Right lung (tissue), 5 donors: Measurements from ENCODE around the gene STX4. TPM values are rescaled to one million over a fixed set of nuclear protein-coding genes. Genes with fewer than 3 reads are reported as not detected.

Source experiments
- DNase-seq, 2 donors: peaks; one replicate each; pipeline ENCODE4 v3.0.0-alpha.2; 2013
- polyA plus RNA-seq, 5 donors: library from polyadenylated mRNA; unstranded; fragments of 120-200 nt; gene quantifications; one replicate each; pipeline versions ENCODE4 v1.2.1 to v1.2.3, GENCODE V29; 2013; ENCODE audit warnings: inconsistent platforms in 1 of 5, low replicate concordance in 1 of 5; ENCODE audit not compliant: insufficient read length in 5 of 5, insufficient read depth in 1 of 5

Gene STX4
- polyA plus RNA-seq, 5 donors = 33.7 to 48.4 (median 40.5) TPM

DNA sequence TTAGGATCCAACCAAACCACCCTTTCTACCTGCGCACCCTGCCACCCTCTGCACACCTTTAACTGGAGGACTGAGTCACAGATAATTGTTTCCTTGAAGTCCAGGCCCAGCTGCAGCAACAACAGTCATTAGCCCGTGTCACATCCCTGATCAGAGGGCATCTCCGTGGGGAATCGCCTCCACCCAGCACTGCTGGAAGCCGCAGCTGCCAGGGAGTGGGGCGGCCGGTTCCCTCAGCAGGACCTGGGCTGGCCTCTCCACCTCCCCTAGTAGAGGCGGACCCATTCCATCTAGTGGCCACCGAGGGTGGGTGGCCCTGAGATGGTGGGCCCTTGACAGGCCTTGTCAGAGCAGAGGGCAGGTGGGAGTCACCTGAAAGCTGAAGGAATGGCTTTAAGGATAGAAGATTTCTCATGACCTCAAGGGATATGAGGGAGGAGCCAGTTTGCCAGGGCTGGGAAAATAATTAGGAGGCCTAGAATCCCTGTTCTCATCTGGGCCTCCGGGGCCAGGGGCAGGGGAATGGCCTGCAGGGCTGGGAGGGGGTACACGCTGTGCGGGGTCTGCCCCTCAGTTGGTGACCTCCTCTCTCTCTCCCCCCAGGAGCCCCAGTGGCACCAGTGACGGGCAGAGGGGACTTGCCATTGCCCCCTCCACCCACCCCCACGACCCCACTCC is 49.1 kb downstream of the STX4 start:
- no peak for DNase-seq

- DNase-seq = no peak
Measured at GRCh38 chr16:31083081-31083480, 49.7 kb downstream of the STX4 start.

DNA sequence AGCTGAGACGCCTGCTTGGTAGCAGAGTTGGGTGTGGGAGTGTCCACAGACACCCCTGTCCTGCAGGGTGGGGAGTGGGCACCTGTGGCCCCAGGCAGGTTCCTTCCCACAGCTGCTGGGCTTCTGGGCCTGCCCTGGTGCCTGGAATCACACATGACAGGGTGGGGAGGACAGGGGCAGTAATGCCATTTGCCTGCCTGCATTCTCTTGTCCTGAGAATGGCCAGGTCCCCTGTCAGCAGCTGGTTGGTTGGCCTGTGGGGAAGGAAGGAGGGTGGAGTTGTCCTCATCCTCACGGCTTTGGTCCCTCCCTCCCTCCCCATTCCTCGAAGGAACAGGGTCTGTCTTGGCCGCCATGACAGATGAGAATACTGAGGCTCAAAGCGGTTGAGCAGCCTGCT is 50.2 kb downstream of the STX4 start:
- no peak for DNase-seq

DNA sequence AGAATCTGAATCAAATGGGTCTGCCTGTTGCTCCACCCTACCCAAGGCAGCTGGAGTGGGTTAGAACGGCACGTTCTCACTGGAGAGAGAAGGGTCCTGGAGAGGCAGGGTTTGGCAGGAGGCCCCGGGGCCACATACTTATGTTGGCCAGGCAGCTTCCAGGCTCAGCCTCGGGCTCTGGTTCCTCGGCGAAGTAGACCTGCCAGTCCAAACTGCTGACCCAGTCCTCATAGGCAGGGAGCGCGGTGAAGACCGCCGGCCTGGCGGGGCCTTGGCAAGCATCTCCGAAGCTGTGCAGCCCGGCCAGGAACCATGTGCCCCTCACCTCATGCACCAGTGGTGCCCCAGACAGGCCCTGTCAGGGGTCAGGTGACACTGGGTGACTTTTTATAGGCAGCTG is 50.6 kb downstream of the STX4 start:
- no peak for DNase-seq

DNA sequence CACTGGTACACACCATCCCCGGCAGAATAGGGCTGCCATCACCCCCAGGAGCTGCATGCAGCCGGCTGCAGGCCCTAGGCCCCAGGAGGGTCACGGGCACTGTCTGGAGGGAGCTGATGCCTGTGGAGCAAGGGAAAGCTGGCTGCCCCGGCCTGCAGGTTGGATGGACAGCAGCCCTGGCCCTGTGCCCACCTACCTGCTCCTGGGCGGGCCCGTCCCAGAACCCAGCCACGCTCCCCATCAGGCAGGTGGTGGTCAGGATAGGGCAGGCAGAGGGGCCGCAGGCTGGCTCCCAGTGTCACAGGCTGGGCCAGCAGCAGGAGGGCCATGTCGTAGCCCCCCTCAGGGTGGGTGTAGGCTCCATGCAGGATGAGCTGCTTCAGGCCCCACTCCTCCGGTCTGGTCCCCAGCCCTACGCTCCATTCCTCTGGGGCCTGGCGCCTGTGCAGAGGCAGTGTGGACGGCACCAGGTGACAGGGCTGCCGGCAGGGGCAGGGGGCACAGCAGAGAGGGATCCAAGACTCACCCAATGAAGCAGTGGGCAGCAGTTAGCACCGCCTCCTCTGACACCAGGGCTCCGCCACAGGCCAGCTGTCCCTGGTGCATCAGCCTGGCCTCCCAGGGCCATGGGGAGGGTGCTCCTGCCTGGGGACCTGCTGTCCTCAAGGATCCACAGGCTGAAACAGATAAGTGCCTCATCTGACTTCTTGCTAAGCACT is 51.4 kb downstream of the STX4 start:
- DNase-seq = no peak

- no peak for DNase-seq
Measured at GRCh38 chr16:31085411-31085810, 52.1 kb downstream of the STX4 start.

GRCh38 chr16:31085873-31086628 is 52.7 kb downstream of the STX4 start:
- DNase-seq = no peak

GRCh38 chr16:31086629-31086906 is 53.2 kb downstream of the STX4 start:
- DNase-seq = no peak

GRCh38 chr16:31087481-31087880 is 54.1 kb downstream of the STX4 start:
- DNase-seq = no peak

- no peak for DNase-seq
Measured at GRCh38 chr16:31087971-31088370, 54.6 kb downstream of the STX4 start.

- DNase-seq = no peak
Measured at GRCh38 chr16:31088459-31089183, 55.3 kb downstream of the STX4 start, which contains the start of gene PRSS53. Gene PRSS53, minus strand, starts transcription at chr16:31088943. Its CDS starts 134 bp downstream, at chr16:31088809.

DNA sequence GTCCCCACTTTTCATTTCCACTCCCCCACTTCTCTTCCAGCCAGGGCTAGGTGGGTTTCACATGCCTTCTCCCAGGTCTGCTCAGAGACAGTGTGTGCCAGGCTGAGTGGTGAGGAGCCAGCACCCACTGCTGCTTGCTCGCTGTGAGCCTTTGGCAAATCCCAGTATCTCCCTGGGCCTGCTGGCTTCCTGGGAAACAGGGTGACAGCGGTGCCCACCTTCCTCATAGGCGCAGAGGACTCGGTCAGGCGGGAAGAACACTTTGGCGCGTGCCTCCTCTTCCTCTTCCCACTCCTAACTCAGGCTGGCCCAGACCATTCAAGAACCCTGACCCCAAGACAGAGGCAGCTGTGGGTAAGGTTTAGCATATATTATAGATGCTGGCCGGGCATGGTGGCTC is 55.8 kb downstream of the STX4 start:
- no peak for DNase-seq

Other genes starting within 250 kb of the STX4 start
- gene ZNF629, start 246.4 kb upstream of the STX4 start, polyA plus RNA-seq = 10 to 100 TPM; 16.8 to 20.9 (median 18.1) TPM
- gene BCL7C, start 139.5 kb upstream of the STX4 start, polyA plus RNA-seq = 10 to 100 TPM; 37.5 to 61.4 (median 43.5) TPM
- gene CTF1, start 136.9 kb upstream of the STX4 start, polyA plus RNA-seq = 10 to 100 TPM in 3 of 5 donors, 1 to 10 TPM in 2; 7.8 to 12.5 (median 10.2) TPM
- gene FBXL19, start 110.0 kb upstream of the STX4 start, polyA plus RNA-seq = 10 to 100 TPM; 13.9 to 29.4 (median 18.1) TPM
- gene ORAI3, start 84.5 kb upstream of the STX4 start, polyA plus RNA-seq = 10 to 100 TPM; 16.0 to 21.9 (median 19.8) TPM
- 10 to 100 TPM; 11.5 to 19.7 (median 13.0) TPM for gene SETD1A, start 75.8 kb upstream of the STX4 start, polyA plus RNA-seq
- gene HSD3B7, start 48.4 kb upstream of the STX4 start, polyA plus RNA-seq = 1 to 10 TPM; 3.3 to 6.4 (median 4.5) TPM
- under 1 TPM; 0.37 to 0.70 (median 0.43) TPM for gene STX1B, start 22.9 kb upstream of the STX4 start, polyA plus RNA-seq
- gene ZNF668, start 40.7 kb downstream of the STX4 start, polyA plus RNA-seq = 1 to 10 TPM; 3.6 to 8.1 (median 4.6) TPM
- gene ZNF646, start 40.9 kb downstream of the STX4 start, polyA plus RNA-seq = 10 to 100 TPM in 4 of 5 donors, 1 to 10 TPM in 1; 9.7 to 13.8 (median 12.7) TPM
- 1 to 10 TPM; 1.1 to 2.1 (median 1.9) TPM for gene PRSS53, start 55.4 kb downstream of the STX4 start, polyA plus RNA-seq
- gene VKORC1, start 61.2 kb downstream of the STX4 start, polyA plus RNA-seq = 10 to 100 TPM; 61.7 to 78.7 (median 69.5) TPM
- 10 to 100 TPM; 27.8 to 42.2 (median 36.7) TPM for gene BCKDK, start 74.8 kb downstream of the STX4 start, polyA plus RNA-seq
- gene KAT8, start 84.1 kb downstream of the STX4 start, polyA plus RNA-seq = 10 to 100 TPM; 55.8 to 73.0 (median 67.2) TPM
- 100 to 1,000 TPM in 3 of 5 donors, 10 to 100 TPM in 2; 84.0 to 149 (median 119) TPM for gene PRSS8, start 102.2 kb downstream of the STX4 start, polyA plus RNA-seq
- 1 to 10 TPM; 1.6 to 3.4 (median 2.2) TPM for gene PRSS36, start 116.5 kb downstream of the STX4 start, polyA plus RNA-seq
- 100 to 1,000 TPM; 673 to 814 (median 691) TPM for gene FUS, start 146.6 kb downstream of the STX4 start, polyA plus RNA-seq
- gene PYCARD, start 169.2 kb downstream of the STX4 start, polyA plus RNA-seq = 10 to 100 TPM; 12.7 to 27.8 (median 14.0) TPM
- 1 to 10 TPM in 1 of 5 donors, under 1 TPM in 4; 0.13 to 2.5 (median 0.15) TPM for gene TRIM72, start 180.6 kb downstream of the STX4 start, polyA plus RNA-seq
- not detected for gene PYDC1, start 183.6 kb downstream of the STX4 start, polyA plus RNA-seq
- gene ITGAM, start 226.4 kb downstream of the STX4 start, polyA plus RNA-seq = 1 to 10 TPM; 1.9 to 4.2 (median 3.1) TPM